Lower leg skin (tissue), 4 donors: Measurements from ENCODE around the gene LRRC8B. TPM values are rescaled to one million over a fixed set of nuclear protein-coding genes. Genes with fewer than 3 reads are reported as not detected.

Experiments used
- DNase-seq, 2 donors: peaks; one replicate each; pipeline ENCODE4 v3.0.0-alpha.2; 2019; ENCODE audit warnings: low spot score in 2 of 2
- H3K4me3 ChIP-seq: fragments of 200-600 bp; sonication (generic); 2 replicates; pipeline ENCODE4 v1.5.1; 2017; ENCODE audit warnings: mild to moderate bottlenecking, low read depth; ENCODE audit not compliant: poor library complexity, severe bottlenecking
- POLR2A ChIP-seq, 2 donors: fragments of 450-650 bp; IDR thresholded peaks; one replicate each; pipeline ENCODE4 v1.6.1; 2016 to 2017; ENCODE audit warnings: antibody characterized with exemption in 2 of 2, mild to moderate bottlenecking in 1 of 2, moderate library complexity in 1 of 2
- WGBS, 2 donors: methylation state at CpG; one replicate each; pipeline ENCODE4 v1.1.5; 2018; 5-methylcytosine and 5-hydroxymethylcytosine counted together
- intact Hi-C: fragments of 100-400 bp; cut with DNase I; formaldehyde crosslinking; loops from one replicate; pipeline ENCODE4 v1.15.0; 2023; ENCODE audit warnings: low total_unique reads
- total RNA-seq, 4 donors: library from RNA; depleted of rRNA; stranded (reverse); fragments of >200 nt; gene quantifications; one replicate each; pipeline ENCODE4 v1.1.0, GENCODE V29; 2016
- TF ChIP-seq, protein P1 (sequence below), 3 donors: fragments of 450-650 bp; IDR thresholded peaks; one replicate each; pipeline ENCODE4 v1.5.1; 2016; ENCODE audit warnings: antibody characterized with exemption in 3 of 3, mild to moderate bottlenecking in 3 of 3, moderate library complexity in 2 of 3

Gene LRRC8B
- total RNA-seq, 4 donors from 2014 or later, result 12.2 to 26.2 (median 13.1) TPM

DNA sequence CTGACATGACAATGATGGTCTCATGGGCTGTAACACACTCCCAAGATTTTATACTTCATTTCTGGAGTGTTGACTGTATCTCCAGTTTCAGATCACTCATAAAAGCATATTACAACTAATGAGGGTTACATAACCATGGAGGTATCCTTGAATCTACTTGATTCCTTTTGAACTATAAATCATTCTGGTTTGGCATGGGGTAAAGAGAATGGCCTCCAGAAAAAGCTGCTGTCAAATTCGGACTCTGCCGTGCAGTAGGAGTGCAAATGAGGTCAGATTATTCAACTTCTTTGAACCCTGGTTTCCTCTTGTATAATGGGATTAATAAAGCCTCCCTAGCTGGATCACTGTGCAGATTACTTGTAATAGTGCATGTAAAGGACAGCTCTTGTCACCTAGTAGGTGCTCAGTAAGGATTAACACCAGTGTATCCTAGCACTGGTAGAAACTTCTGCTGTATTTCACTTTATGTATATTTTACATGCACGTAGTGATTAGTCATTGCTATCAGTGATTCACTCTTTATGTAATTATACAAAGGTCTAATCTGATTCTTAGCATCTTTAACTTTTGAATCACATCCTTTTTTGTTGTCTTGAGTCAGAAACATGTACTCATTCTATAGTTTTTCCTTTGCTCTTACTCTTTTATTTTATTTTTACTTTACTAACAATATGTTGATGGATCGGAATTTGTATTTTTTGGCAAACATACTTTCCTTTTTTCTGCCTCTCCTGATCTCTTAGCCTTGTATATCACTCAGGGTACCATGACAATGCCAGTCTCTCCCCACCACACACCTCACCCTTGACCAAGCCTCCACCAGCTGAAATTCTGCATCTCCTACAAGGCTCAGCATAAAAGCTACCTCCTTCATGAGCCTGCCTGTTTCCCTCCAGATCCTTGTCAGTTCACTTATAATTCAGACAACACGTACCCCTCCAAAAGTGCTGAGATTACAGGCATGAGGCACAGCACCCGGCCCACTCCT lies 111.5 kb downstream of the LRRC8B start:
- intact Hi-C loops, result no loop called here

DNA sequence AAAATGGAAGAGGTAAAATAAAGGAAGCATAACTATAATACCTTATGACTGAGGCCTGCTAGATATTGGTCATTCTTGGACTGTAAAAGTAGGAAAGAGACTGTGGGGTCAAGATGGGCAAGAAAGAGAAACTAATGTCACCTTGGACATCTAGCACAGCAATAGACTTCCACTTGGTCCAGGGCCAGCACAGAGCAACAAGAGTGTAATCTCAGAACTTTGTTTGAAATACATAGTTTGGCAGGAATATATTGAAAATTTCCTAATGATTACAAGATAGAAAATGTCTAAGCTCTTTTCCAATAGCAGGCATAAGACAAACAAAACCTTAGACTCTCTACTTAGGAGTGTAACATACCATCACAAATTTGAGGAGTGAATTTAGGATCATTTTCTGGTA lies 112.9 kb downstream of the LRRC8B start:
- DNase-seq, result no peak
- TF ChIP-seq, protein P1, sequence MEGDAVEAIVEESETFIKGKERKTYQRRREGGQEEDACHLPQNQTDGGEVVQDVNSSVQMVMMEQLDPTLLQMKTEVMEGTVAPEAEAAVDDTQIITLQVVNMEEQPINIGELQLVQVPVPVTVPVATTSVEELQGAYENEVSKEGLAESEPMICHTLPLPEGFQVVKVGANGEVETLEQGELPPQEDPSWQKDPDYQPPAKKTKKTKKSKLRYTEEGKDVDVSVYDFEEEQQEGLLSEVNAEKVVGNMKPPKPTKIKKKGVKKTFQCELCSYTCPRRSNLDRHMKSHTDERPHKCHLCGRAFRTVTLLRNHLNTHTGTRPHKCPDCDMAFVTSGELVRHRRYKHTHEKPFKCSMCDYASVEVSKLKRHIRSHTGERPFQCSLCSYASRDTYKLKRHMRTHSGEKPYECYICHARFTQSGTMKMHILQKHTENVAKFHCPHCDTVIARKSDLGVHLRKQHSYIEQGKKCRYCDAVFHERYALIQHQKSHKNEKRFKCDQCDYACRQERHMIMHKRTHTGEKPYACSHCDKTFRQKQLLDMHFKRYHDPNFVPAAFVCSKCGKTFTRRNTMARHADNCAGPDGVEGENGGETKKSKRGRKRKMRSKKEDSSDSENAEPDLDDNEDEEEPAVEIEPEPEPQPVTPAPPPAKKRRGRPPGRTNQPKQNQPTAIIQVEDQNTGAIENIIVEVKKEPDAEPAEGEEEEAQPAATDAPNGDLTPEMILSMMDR (IDR thresholded peaks at IDR 0.05), result no peak
- no peak for TF ChIP-seq POLR2A (IDR thresholded peaks at IDR 0.05)
- H3K4me3 ChIP-seq, result no peak overlapping the region
- intact Hi-C loops, result no loop called here

More for the DNA sequence above, 111.5 kb downstream of the LRRC8B start:
- 57 to 60% methylated on average over 6 of the region's 6 CpGs for WGBS, 2 donors
- no peak for DNase-seq
- no peak overlapping the region for H3K4me3 ChIP-seq
- TF ChIP-seq, protein P1 (IDR thresholded peaks at IDR 0.05), result no peak
- no peak for TF ChIP-seq POLR2A (IDR thresholded peaks at IDR 0.05)

DNA sequence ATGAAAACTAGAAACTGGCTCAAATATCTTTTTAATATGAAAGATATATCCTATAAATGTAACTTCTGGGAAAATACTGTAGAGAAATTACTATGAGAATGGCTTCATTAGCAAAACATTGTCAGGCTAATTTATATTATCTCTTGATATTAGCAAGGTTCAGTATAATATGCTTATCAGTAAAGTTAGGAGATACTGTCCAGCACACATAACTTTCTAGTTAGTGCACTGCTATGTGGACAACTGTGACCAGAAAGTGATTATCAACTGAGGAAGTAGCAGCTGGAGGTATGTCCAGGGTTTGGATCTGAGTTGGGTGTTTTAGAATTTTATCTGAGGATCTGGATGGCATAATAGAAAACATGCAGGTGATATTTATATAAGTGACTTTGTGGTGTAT lies 115.8 kb downstream of the LRRC8B start:
- no peak for DNase-seq
- H3K4me3 ChIP-seq, result no peak overlapping the region
- intact Hi-C loops, result no loop called here
- no peak for TF ChIP-seq POLR2A (IDR thresholded peaks at IDR 0.05)

DNA sequence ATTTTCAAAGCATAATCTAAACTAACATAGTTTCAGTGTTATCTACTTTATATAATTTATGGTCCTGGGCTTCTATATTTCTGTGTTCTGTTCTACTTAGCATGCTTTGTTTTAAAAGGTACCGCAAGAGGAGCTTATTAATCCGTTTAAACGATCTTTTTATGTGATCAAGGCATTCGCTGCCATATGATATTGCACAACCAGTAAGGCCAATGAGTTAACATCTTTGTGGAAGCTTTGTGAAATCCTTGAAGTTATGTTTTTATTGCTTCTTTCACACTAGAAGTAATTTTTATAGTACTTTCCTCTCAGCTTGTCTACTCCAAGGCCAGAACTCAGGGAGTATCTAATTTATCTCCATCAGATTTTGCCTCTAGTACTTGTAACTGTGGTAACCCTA lies 117.2 kb downstream of the LRRC8B start:
- intact Hi-C loops, result no loop called here
- TF ChIP-seq POLR2A (IDR thresholded peaks at IDR 0.05), result no peak
- TF ChIP-seq, protein P1 (IDR thresholded peaks at IDR 0.05), result no peak
- no peak for DNase-seq
- WGBS, 2 donors, result 85 to 91% methylated on average over 4 of the region's 4 CpGs
- no peak overlapping the region for H3K4me3 ChIP-seq

DNA sequence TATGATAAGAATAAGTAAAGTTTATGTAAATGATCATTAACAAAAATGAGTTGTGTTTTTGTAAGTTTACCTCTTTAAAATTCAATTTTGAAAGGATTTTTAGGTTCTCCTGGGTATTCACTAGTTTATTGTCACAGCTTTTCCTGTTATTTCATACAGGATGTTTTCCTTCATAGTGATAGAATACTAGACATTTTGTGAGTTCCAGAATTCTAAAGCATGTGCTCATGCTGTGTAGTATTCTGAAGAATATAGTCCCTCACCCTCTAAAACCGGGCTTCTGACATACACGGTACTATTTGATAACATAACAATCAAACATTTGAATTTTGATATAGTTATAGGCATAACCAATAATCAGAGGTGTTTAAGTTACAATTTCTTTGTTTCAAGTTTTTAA lies 118.9 kb downstream of the LRRC8B start:
- DNase-seq, result no peak
- intact Hi-C loops, result no loop called here
- H3K4me3 ChIP-seq, result no peak overlapping the region
- WGBS, 2 donors, result 90 to 93% methylated on average over 2 of the region's 2 CpGs
- TF ChIP-seq POLR2A (IDR thresholded peaks at IDR 0.05), result no peak
- TF ChIP-seq, protein P1 (IDR thresholded peaks at IDR 0.05), result no peak

DNA sequence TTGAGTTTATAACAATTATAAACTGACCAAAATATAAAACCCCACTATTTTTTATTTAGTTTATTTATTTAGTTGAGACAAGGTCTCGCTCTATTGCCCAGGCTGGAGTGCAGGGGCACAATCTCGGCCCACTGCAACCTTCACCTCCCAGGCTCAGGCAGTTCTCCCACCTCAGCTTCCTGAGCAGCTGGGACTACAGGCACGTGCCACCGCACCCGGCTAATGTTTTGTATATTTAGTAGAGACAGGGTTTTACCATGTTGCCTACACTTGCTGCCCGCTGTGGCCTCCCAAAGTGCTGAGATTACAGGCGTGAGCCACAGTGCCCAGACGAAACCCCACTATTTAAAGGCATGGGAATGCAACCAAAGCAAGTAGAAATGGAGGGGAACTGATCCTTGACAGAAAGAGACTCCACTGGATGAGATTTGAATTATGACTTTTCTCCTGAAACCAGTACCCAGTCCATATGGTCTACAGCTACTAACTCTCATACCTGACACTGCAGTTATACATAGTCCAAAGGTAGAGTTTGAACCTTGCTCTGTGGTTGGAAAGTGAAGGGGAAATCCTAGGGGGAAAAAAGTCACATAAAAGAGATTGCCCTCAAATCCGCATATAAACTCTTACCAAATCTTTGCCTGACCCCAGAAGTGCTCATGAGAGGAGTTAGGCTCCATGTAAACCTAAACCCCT lies 119.6 kb downstream of the LRRC8B start:
- DNase-seq, result no peak
- 68 to 94% methylated on average over 9 of the region's 9 CpGs for WGBS, 2 donors
- TF ChIP-seq, protein P1 (IDR thresholded peaks at IDR 0.05), result no peak
- no peak overlapping the region for H3K4me3 ChIP-seq
- intact Hi-C loops, result no loop called here
